ENCODE measurements around the gene ARHGAP4. TPM values are rescaled to one million over a fixed set of nuclear protein-coding genes. Genes with fewer than 3 reads are reported as not detected.
A peak's percentile ranks its signal among the peaks of the same experiment; 100 is the strongest.

The ARHGAP4 gene
- total RNA-seq, 1 donor from 2014 or later = 16.4 TPM

DNA sequence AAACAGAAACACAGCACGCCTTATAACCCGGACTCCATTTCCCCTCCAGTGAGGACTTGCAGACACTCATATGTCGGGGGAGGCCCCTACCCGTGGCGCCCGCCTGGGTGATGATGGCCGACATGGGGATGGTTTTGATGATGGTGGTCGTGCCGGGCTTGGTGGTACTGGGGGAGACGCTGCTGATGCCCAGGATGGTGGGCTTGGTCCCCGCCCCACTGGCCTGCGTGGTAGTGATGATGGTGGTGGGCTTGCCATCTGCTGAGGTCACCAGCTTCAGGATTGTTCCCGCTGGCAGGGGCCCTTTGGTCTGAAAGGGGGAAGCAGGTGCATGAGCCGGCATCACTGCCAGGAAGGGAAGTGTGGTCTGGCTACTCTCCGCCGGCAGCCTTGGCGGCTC, 31.2 kb upstream of the ARHGAP4 start:
- peaks cover 20% of the 10 kb centered on the region for H3K36me3 Mint-ChIP-seq (ENCODE audit: insufficient read depth)
- TF ChIP-seq CTCF (IDR thresholded peaks at IDR 0.05; ENCODE audit: unreplicated experiment) = no peak
- no peaks in the 10 kb centered on the region for H3K27me3 Mint-ChIP-seq
- no peaks in the 10 kb centered on the region for H3K9me3 Mint-ChIP-seq (ENCODE audit: low read depth)
- no peak overlapping the region for H3K27ac Mint-ChIP-seq
- no peaks in the 10 kb centered on the region for H3K4me1 Mint-ChIP-seq (ENCODE audit: low read depth)
- no peak overlapping the region for H3K4me3 Mint-ChIP-seq (ENCODE audit: low read depth)
- DNase-seq (ENCODE audit: low spot score, unreplicated experiment) = no peak

GRCh38 chrX:153956044-153956907, 30.2 kb upstream of the ARHGAP4 start:
- H3K27ac Mint-ChIP-seq = no peak overlapping the region
- DNase-seq (ENCODE audit: low spot score, unreplicated experiment) = no peak
- no peak overlapping the region for H3K4me3 Mint-ChIP-seq (ENCODE audit: low read depth)
- H3K27me3 Mint-ChIP-seq = no peaks in the 10 kb centered on the region
- TF ChIP-seq CTCF (IDR thresholded peaks at IDR 0.05; ENCODE audit: unreplicated experiment) = no peak
- H3K4me1 Mint-ChIP-seq (ENCODE audit: low read depth) = no peaks in the 10 kb centered on the region
- peaks cover 23% of the 10 kb centered on the region for H3K36me3 Mint-ChIP-seq (ENCODE audit: insufficient read depth)
- H3K9me3 Mint-ChIP-seq (ENCODE audit: low read depth) = no peaks in the 10 kb centered on the region

- H3K27ac Mint-ChIP-seq = peak overlapping the region; percentile 45
- no peaks in the 10 kb centered on the region for H3K27me3 Mint-ChIP-seq
- H3K4me1 Mint-ChIP-seq (ENCODE audit: low read depth) = no peaks in the 10 kb centered on the region
- DNase-seq (ENCODE audit: low spot score, unreplicated experiment) = no peak
- peaks cover 28% of the 10 kb centered on the region for H3K36me3 Mint-ChIP-seq (ENCODE audit: insufficient read depth)
- no peak for TF ChIP-seq CTCF (IDR thresholded peaks at IDR 0.05; ENCODE audit: unreplicated experiment)
- H3K4me3 Mint-ChIP-seq (ENCODE audit: low read depth) = no peak overlapping the region
- no peaks in the 10 kb centered on the region for H3K9me3 Mint-ChIP-seq (ENCODE audit: low read depth)
These were observed 29.2 kb upstream of the ARHGAP4 start for GRCh38 chrX:153955228-153955732.

- no peak overlapping the region for H3K4me3 Mint-ChIP-seq (ENCODE audit: low read depth)
- H3K9me3 Mint-ChIP-seq (ENCODE audit: low read depth) = no peaks in the 10 kb centered on the region
- no peak for DNase-seq (ENCODE audit: low spot score, unreplicated experiment)
These were observed 28.6 kb upstream of the ARHGAP4 start for GRCh38 chrX:153954558-153955227.

More at GRCh38 chrX:153954558-153955227, 28.6 kb upstream of the ARHGAP4 start:
- Mint-ChIP-seq H3K27ac (no peak overlapping the region), H3K4me1 (ENCODE audit: low read depth) (no peaks in the 10 kb centered on the region), H3K36me3 (ENCODE audit: insufficient read depth) (peaks cover 28% of the 10 kb centered on the region), H3K27me3 (no peaks in the 10 kb centered on the region)
- TF ChIP-seq CTCF (IDR thresholded peaks at IDR 0.05; ENCODE audit: unreplicated experiment) = no peak

All from progenitor cell of endocrine pancreas (in vitro differentiated cells).